GM23248 (cell line): ENCODE data around the gene METTL1.

ENCODE experiments used
- EZH2 ChIP-seq: fragments of 200-600 bp; sonication (generic); IDR thresholded peaks from 2 replicates; pipeline ENCODE4 v1.6.1; 2018; ENCODE audit warnings: antibody characterized with exemption, mild to moderate bottlenecking; ENCODE audit not compliant: insufficient read depth, poor library complexity, severe bottlenecking
- EZH2phosphoT487 ChIP-seq: fragments of 200-600 bp; sonication (generic); IDR thresholded peaks from 2 replicates; pipeline ENCODE4 v1.6.1; 2018; ENCODE audit warnings: antibody characterized with exemption, moderate library complexity, mild to moderate bottlenecking, low read depth; ENCODE audit not compliant: insufficient read depth

DNA sequence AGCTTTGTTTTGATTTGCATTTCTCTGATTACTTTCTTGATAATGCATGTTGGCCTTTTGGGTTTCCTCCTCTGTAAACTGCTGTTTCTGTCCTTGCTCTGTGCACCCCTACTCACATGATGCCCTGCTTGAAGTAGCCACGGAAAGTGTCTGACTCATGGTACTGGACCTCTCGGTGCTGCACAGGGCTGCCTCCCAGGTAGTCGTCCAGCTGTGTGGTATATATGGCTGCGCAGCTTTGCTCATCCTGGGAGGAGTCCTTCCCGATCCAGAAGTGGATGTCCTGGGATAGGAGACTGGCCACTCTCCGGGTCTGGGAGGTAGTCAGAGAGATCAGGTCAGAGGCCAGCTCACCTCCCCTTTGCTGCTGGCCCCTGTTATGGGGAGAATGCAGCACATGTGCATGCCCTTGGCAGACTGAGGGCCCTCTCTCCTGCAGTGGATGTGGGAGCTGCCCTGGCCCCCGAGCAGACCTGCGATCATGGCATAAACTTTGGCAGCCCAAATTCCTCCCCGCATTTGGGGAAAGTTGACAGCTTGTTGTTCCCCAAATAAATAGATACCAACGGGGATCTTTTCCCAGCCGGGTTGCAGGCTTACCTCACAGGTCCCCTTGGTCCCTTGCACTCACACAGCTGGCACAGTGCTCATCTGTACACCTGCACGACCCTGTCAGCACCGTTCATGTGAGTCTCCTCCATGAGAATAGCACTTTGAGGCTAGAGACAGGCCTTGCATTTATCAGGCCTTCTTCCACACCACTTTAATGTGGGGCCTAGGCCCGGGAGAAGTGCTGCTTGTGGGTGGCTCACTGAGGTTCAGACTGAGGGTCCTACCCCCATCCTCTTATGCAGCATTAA, 41.4 kb upstream of the METTL1 start:
- TF ChIP-seq EZH2 (no peak), EZH2phosphoT487 (no peak)
